Renal cortical epithelial cell (primary cell): Measurements from ENCODE around the gene PTH2R. TPM values are rescaled to one million over a fixed set of nuclear protein-coding genes. Genes with fewer than 3 reads are reported as not detected.
"Not testable (repeated sequence)": the region's sequence is repeated elsewhere in the genome, so short reads cannot be mapped to it uniquely, and the experiment has no call there.

Experiments used
- DNase-seq: peaks from one replicate; pipeline ENCODE4 v3.0.0-alpha.2; 2011; ENCODE audit warnings: low read depth
- total RNA-seq: library from RNA; depleted of rRNA; stranded (reverse); fragments of >200 nt; gene quantifications from 2 replicates; pipeline ENCODE4 v1.2.3, GENCODE V29; 2014

The PTH2R gene
- total RNA-seq, 1 donor from 2014 or later = 3.2 TPM

GRCh38 chr2:208392300-208392699, 14.3 kb upstream of the PTH2R start:
- DNase-seq = no peak

- DNase-seq = not testable (repeated sequence)
Measured at GRCh38 chr2:208396796-208397195, 9.8 kb upstream of the PTH2R start.

- DNase-seq = no peak
Measured at GRCh38 chr2:208399201-208399600, 7.4 kb upstream of the PTH2R start.

DNA sequence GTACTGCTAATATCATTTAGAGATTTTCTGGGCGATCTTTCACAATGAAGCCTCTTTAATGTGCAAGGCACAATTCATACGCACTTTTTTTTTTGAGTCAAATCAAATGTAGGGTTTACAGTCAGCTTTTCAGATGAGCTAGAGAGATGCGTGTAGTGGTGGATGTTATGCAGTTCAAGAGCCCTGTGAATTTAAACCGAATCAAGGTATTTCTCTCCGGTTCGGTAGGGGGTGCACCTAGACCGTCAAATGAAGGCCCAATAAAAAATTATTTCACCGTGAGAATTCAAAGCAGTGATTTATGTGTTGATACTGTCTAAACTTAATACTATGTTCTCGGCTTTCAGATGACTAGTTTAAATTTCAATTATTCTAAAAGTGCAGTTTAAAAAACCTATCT, 1.1 kb downstream of the PTH2R start:
- peak; percentile 38 for DNase-seq

- no peak for DNase-seq
Measured at GRCh38 chr2:208413931-208414330, 7.3 kb downstream of the PTH2R start.

- no peak for DNase-seq
Measured at GRCh38 chr2:208415255-208415654, 8.7 kb downstream of the PTH2R start.

DNA sequence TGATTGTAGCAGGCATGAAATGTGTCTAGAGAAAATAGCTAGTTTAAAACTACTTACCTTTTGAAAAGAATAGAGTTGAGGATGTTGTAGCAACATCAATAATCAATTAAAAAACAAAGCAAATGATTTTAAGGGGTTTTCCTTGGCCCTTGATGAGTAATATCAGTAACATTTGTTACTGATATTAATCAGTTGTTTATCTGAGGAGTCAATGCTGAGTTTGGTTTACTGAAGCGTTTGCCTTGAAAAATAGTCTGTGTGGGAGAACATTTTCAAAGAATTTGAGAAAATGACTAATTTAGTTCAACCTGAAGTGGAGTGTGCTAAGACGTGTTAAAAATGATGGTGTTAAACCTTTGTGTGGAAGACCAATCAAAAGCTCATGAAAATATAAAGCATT, 9.3 kb downstream of the PTH2R start:
- no peak for DNase-seq

DNA sequence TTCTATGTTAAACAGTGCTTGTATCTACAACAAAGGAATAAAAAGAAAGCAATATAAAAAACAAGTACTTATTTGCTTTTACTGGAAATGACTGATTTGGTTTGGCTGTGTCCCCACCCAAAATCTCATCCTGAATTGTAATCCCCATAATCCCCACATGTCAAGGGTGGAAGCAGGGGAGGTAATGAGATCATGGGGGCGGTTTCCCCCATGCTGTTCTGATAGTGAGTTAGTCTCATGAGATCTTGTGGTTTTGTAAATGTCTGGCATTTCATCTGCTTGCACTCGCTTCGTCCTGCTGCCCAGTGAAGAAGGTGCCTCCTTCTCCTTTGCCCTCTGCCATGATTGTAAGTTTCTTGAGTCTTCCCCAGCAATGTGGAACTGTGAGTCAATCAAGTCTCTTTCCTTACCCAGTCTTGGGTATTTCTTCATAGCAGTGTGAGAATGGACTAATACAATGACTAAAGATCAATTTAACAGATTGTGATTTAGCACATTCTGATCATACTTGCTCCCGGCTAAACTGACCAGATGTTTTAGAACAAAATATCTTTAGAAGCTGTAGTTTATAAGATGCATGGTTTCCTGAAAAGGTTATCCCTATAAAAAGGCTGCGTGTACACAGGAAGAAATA, 19.9 kb downstream of the PTH2R start:
- no peak for DNase-seq

DNA sequence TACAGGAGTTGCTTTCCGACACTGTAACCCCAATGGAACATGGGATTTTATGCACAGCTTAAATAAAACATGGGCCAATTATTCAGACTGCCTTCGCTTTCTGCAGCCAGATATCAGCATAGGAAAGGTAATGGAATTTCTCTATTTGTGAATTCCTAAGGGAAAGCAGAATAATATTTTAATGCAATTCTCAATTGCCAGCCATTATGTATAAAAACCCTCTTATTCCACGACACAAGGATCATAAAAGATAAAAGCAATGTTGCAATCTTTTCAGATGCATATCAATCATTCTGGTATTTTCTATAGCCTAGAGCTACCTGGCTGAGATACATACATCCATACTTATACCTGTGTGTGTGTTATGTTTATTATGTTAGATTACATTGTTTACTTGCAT, 31.2 kb downstream of the PTH2R start:
- DNase-seq = no peak

GRCh38 chr2:208440716-208441115, 34.1 kb downstream of the PTH2R start:
- DNase-seq = no peak

DNA sequence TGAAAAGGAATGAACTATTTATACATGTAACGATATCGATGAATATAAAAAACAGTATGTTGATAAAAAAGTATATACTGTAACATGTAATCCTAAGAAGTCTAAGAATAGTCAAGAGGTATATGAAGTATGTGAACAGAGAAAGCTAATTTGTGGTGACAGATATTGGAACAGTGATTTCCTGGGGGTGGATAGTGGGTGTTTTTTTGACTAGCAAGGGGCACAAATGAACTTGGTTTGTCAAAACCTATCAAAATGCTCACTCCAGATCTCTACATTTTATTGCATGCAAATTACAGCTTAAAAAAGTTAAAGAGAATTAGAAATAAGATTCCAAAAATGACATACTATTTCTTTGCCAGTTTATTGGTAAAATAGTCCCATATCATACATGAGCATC, 35.4 kb downstream of the PTH2R start:
- no peak for DNase-seq

DNA sequence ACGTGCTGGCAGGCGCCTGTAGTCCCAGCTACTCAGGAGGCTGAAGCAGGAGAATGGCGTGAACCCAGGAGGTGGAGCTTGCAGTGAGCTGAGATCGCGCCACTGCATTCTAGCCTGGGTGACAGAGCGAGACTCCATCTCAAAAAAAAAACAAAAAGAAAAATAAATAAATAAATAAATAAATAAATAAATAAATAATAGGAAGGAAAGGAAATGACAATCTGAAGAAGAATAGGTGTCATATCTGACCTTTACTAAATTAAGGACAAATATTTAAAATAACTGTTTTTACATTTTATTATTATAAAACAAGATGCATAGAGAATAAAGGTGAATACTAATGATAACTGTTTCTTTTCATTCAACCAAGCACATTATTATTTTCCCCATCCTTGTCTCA, 40.9 kb downstream of the PTH2R start:
- not testable (repeated sequence) for DNase-seq

DNA sequence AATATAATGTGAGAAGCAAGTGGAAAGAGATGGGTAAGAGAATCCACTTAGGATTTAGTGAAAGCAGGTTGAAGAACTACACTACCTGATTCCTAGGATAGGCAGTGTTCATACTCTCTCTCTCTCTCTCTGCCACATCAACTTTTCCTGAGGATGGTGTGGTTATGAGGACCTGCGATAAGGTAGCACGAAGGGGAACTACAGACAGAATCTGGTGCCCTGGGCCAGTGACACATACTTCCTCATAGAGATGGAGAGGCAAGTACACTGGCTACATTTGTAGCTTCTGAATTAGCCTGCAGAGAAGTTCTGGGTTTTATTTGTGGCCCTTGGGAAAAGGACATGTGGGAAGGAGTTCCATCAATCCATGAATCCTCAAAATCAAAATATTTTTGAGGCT, 44.5 kb downstream of the PTH2R start:
- no peak for DNase-seq

GRCh38 chr2:208454861-208455260, 48.3 kb downstream of the PTH2R start:
- no peak for DNase-seq

DNA sequence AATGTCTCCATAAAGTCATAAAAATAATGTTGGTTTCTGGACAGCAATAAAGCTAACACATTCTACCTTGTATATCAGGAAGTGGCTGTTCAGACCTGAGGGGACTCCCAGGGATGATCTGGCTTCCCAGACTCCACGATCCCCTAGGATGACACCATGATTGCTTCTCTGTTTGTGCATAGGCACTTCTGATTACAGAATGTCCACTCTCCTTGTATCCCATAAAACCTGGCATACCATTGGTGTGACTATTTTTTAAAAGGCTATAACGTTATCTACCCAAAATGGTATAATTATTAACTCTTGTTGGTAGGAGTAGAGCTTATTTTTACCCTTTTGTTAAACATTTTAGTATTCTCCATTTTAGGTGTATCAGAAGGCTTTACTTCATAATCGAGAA, 57.1 kb downstream of the PTH2R start:
- peak; percentile 18 for DNase-seq

GRCh38 chr2:208464205-208464604, 57.6 kb downstream of the PTH2R start:
- no peak for DNase-seq

GRCh38 chr2:208466151-208466919, 59.7 kb downstream of the PTH2R start:
- peak; percentile 61 for DNase-seq

GRCh38 chr2:208466920-208467298, 60.3 kb downstream of the PTH2R start:
- DNase-seq = peak; percentile 11

- no peak for DNase-seq
Measured at GRCh38 chr2:208467564-208467963, 61.0 kb downstream of the PTH2R start.

DNA sequence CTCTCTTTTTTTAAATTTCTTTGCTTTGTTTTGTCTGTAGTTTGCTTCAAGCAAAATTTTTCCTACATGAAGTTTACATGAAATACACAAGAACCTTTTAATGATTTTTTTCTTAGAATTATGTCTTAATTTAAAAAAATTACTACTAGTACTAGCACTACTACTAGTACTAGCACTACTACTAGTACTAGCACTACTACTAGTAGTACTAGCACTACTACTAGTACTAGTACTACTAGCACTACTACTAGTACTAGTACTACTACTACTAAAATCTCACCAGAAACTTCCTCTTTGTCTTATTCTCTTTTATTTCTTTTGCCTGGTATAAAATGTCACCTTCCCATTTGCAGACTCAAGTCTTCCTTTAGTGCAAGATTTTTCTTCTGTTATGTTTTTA, 71.1 kb downstream of the PTH2R start:
- no peak for DNase-seq

DNA sequence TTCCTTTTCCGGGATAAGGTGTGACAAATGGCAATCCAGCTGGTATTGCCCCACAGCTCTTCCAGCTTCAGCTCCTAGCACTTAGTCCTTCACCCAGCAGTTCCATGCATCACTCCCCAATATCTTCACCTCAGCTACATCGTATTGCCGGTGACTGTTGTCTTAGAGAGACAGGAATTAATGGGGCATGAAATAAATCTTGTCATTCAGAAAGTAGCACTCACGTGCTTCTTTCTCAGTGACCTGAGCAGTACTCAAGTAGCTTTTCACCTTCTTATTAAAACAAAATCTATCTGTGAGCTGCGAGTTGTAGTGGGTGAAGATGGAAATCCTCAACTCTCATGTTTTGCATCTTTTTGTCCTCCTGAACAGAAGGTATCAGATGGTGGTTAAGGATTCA, 72.8 kb downstream of the PTH2R start:
- DNase-seq = no peak

- DNase-seq = not testable (repeated sequence)
Measured at GRCh38 chr2:208481945-208482344, 75.4 kb downstream of the PTH2R start.

GRCh38 chr2:208482453-208483015, 75.9 kb downstream of the PTH2R start:
- DNase-seq = not testable (repeated sequence)
